ENCODE data around the gene CASZ1. TPM values are rescaled to one million over a fixed set of nuclear protein-coding genes. Genes with fewer than 3 reads are reported as not detected.
A peak's percentile ranks its signal among the peaks of the same experiment; 100 is the strongest.

The CASZ1 gene
- total and polyA plus RNA-seq, 2 donors (not counting 3 experiments of a cell fraction or from before 2014, with no cell fraction given) = 1.5 to 5.2 TPM

- Histone ChIP-seq H4K20me1 (replicated peaks; ENCODE audit: control insufficient read depth, extremely low read depth, insufficient read depth, low read length) (no peaks in the 10 kb centered on the region), H3K4me3 (replicated peaks in 1 of 3; ENCODE audit: insufficient read depth in 1 of 3, low read depth in 1 of 3, low read length in 3 of 3) (no peak overlapping the region), H3K4me2 (ENCODE audit: insufficient read depth, low read length) (no peak overlapping the region), H3K36me3 (ENCODE audit: control insufficient read depth in 2 of 2, extremely low read depth in 1 of 2, insufficient read depth in 2 of 2, low read length in 2 of 2) (no peaks in the 10 kb centered on the region), H3K27ac (ENCODE audit: insufficient read depth, low read depth, low read length) (no peak overlapping the region), H3K27me3 (ENCODE audit: control insufficient read depth in 2 of 2, insufficient read depth in 2 of 2, low read length in 2 of 2) (peaks cover 2 to 3% of the 10 kb centered on the region in 2 experiments), H3K9me3 (replicated peaks; ENCODE audit: control insufficient read depth, insufficient read depth, low read length) (no peaks in the 10 kb centered on the region), H3K79me2 (ENCODE audit: control insufficient read depth, insufficient read depth, low read length) (no peaks in the 10 kb centered on the region), H3K9ac (replicated peaks; ENCODE audit: extremely low read depth, insufficient read depth, low read length) (no peak overlapping the region), H3K4me1 (ENCODE audit: control insufficient read depth, extremely low read depth, insufficient read depth, low read length) (no peaks in the 10 kb centered on the region), H2AFZ (ENCODE audit: low read depth, low read length) (no peak overlapping the region), H3K9me1 (replicated peaks; ENCODE audit: control insufficient read depth, extremely low read depth, insufficient read depth, low read length) (no peaks in the 10 kb centered on the region)
- FAIRE-seq (no peak), DNase-seq (ENCODE audit: low read depth, low spot score) (no peak)
- ChIA-PET POLR2A (no interaction called here), CTCF (no interaction called here)
- BruUV-seq (replicated peaks) = no TSS peak
- intact Hi-C loops (cut with micrococcal nuclease) = loop anchor here (1.0 to 5.0 kb wide), 2 partner anchors 165 to 175 kb away; no protein-coding TSS in a partner anchor
- dilution Hi-C loops (cut with MboI; ENCODE audit: extremely low pct_ligation_motif_present, low sequenced_read_pairs) = no loop called here
- no peak for TF ChIP-seq JUN (IDR thresholded peaks at IDR 0.05; ENCODE audit: borderline replicate concordance, insufficient read depth, insufficient read length, low read depth)
- no peak for TF ChIP-seq MAX (IDR thresholded peaks at IDR 0.05; ENCODE audit: insufficient read depth, insufficient read length)
- peak; percentile 16 to 41 for TF ChIP-seq CTCF (IDR thresholded peaks at IDR 0.05; ENCODE audit: extremely low read depth in 1 of 2, insufficient read depth in 1 of 2, low read depth in 1 of 2, low read length in 2 of 2)
- TF ChIP-seq POLR2A (IDR thresholded peaks at IDR 0.05; ENCODE audit: low read depth, low read length) = no peak
- TF ChIP-seq POLR2AphosphoS5 (IDR thresholded peaks at IDR 0.05; ENCODE audit: insufficient read depth, low read depth, low read length) = no peak
- TF ChIP-seq FOS (IDR thresholded peaks at IDR 0.05; ENCODE audit: borderline replicate concordance, insufficient read depth, low read length) = no peak
Observed at GRCh38 chr1:10692401-10693021, 103.9 kb downstream of the CASZ1 start.
